ENCODE results near the gene TTLL1.
"Not testable (repeated sequence)": the region's sequence is repeated elsewhere in the genome, so short reads cannot be mapped to it uniquely, and the experiment has no call there.

TTLL1 gene

DNA sequence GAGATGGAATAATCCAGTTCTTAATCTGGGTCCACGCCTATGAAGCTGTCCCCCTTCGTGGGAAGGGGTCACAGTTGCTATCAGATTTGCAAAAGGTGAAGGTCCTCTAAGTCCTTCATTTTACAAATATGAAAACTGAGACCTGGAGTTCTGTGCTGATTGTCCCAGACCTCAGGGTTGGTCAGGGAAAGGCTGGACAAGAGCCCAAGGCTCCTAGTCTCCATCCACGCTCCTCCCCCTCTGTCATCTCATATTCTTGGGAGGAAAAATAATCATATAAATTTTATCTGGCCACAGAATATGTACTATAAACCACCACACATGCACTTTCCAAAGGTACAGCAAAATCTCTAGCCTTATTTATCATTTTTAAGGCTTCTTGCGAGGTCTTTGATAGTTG lies 79.7 kb downstream of the TTLL1 start:
- no peak for DNase-seq

DNA sequence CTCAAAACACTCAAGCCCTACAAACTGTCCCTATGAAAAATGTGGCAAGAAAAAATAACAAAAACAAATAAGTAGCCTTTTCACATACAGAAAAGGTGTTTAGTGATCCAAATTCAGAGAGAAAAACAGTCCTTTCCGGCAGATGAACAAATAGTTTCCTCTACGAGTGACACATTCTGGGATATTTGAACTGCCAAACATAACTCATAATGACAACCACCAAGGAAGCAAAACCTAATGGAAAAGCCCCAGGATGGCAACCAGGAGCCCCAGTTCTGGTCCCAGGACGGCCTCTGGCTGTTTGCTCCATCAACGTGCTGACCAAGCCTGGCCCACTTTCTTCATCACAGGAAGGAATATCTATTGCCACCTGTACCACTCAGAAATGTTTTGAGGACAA lies 80.3 kb downstream of the TTLL1 start:
- DNase-seq: no peak

DNA sequence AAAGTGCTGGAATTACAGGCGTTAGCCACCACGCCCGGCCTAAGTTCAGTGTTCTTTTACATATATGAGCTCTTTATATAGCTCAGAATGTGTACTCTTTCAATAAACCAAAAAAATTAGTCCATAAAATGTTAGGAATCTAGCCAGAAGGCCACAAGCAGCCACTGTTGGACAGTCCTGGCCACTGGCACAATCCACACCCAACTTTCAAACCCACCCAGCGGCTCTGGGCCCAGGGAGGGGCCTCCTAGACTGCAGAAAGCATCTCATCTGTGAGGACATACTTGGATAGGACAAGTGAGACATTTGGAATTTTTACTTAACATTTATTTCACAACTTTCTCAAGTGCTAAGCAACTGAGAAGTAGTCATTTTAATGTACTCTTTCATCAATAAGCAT lies 80.7 kb downstream of the TTLL1 start:
- no peak for DNase-seq

DNA sequence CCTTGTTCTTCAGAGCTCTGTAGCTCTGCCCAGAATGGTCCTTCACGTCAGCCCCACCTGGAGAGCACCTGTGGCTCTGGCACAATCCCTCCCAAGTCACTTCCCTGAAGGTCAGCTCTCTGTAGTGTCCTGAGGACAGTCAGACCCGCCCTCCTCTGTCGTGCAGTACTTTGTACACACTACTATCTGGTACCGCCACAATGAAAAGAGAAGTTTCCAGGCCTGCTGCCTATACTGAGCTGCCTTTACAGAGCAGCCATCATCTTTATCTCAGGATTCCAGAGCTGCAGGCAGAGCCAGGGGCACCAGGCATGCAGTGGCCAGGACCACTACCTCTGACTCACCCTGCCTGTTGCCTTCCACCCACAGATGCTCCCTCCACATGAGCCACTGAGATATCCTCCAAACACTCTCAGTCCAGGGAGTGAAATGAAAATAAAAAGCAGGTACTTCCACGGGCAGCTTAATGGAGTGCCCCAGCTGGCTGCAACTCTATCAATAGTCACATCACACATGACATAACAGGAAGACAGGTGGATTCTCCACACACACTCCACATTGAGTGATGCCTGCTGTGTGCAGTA lies 81.6 kb downstream of the TTLL1 start:
- no peak for DNase-seq

DNA sequence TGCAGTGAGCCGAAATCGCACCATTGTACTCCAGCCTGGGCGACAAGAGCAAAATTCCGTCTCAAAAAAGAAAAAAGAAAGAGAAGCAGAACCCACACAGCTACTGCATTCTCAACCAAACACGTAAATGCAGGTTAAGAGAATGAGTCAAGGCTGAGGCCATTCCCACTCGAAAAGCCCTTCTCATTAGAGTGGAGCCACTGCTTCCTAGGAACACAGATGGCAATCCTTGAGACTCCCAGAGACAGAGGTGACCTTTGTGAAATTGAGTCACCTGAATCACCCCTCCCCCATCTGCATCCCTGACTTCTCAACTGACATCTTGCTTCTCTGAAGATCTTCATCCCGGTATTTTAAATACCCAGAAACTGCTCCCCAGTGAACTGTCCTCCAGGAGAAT lies 82.4 kb downstream of the TTLL1 start:
- DNase-seq: no peak

DNA sequence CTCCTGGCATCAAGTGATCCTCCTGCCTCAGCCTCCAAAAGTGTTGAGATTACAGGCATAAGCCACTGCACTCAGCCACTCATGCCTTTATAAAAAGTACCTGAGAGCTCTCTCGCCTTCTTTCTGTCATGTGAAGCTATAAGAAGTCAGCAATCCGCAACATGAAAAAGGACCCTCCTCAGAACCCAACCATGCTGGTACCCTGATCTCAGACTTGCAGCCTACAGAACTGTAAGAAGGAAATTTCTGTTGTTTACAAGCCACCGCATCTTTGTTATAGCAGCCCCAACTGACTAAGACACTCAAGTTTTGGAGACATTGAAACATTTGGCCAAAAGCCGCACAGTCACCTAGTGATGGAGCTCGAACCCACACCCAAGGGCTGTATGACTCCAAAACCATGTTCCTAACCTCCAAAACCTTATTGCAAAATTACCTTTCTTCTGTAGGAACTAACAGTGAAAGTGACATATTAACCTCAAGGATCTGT lies 83.1 kb downstream of the TTLL1 start:
- DNase-seq: no peak

DNA sequence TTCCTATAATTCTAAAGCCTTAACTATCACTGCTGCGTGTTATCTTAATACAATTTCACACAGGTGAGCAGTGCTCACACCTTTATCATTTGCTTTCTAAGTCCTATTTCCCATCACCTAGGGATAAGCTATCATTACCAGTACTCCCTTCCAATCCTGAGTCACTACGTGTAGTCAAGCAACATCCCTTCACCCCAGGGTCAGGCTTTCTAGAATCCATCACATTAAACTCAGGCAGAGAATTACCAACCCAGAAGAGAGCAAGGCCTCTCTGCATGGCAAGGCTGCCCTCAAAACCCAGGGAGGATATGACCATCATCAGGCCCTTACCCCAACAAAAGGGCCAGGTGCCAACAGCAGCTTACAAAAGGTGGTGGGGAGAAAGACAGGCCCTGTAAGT lies 84.1 kb downstream of the TTLL1 start:
- no peak for DNase-seq

DNA sequence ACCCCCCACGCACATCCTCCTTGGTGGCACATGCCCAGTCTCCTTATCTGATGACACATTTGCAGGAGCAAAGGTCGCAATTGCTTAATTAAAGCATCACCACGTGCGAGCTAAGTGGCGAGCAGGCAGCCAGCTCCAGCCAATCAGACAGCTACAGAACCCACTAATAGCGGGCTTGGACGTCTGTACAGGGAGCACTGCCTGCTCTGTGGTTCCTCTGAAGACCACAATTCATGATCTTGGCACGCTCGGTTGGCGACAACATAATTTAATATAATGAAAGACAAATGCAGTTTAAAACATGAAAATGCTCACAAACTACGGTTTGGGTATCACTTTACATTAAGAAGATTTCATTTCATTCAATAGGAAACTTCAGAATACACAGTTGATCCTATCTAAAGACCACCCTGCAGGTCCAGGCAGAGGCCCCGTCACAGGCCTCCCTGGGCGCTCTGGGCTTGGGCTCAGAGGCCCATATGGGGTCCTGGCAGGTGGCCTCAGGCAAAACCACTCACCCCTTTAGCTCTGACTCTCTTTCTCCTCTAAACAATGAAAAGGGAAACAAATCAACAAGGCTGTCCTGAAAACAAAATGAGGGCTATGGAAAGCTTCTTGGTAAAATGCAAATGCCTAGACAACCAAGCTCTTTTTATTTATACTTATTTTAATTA lies 84.7 kb downstream of the TTLL1 start:
- DNase-seq: no peak

DNA sequence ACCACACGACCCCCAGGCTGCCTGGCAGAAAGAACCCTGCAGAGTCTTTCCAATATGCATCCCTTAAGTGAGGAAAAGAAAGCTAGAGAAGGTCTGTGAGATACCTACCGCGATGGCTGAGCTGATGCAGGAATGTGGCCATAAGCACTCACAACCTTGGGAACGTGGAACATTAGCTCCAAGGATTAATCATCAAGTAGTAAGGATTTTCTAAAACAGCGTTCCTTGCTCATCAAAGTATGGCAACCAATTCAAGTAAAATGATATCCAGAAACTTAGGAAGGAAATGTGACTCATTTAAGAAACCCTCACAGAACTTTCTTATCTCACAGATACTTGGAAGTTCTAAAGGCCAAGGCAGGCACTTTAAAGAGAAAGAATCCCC lies 87.0 kb downstream of the TTLL1 start:
- DNase-seq: no peak

DNA sequence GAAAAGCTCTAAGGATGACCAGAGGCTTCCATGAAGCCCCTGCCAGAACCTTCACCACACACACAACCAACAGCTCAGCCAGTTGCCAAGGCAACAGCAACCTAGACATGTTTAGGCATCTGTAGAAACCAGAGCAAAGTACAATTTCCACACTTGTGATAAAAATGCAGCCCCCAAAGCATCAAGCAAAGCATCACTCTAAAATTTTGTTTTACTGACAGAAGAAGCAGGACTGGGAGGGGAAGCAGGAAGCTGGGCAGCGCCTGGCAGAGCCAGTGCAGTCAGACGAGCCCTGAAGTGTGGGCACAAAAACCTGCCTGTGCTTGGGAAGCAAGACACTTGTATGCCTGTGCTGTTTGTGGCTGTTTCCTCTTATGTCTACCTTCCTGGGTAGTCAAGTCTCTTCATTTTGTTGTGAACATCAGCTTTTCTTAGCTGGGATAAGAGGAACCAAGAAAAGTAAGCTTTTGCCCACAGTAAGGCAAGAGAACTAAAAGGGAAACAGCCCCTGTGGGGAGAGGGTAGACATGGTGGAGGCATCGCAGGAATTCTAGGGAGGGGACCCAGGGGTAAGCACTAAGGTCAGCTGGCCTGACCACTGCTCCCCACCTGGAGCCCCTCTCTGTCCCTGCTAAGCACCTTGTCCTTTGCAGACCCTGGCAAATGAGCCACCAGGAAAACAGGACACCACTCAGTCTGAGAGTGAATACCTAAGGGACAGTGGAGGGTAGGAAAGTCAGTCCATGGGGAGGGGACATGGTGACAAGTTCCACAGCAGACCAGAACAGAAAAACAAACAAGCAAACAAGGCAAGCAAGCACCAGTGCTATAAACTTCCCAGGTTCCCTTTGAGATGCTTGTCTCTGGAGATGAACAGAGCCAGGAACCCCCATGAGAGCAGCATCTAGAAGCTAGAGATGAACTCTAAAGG lies 87.7 kb downstream of the TTLL1 start:
- peak; percentile 34 for DNase-seq

DNA sequence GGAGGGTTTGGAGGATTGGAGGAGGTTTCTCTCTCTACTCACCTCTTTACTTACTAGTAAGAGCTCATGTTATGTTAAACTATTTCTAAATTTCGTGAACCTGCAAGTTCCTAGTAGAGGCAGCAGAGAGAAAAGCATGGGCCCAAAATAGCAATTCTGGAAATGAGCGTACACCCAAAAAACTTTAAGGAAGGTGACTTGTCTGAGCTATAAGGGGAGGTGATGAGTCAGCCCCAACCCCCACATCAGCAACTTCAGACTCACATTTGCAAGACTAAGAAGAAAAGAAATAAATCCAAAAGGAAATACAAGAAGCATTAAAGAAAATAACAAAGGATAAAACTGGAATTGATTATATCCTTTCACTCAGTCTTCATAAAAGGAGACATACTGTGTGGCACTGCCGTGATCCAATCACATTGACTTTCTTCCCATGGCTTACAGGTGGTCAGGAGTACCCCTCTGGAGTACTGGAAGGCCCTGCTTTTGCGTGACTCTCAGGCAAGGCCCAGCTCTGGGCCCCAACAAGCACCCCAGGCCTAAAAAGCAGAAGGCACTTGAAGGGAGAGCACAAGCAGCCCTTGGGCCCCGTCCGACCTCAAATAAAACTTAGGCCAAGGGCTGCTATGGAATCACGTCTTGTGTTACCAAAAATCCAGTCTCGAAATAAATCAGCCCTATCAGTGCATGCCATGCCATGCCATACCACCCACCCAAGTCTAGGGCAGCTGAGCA lies 88.6 kb downstream of the TTLL1 start:
- DNase-seq: no peak

DNA sequence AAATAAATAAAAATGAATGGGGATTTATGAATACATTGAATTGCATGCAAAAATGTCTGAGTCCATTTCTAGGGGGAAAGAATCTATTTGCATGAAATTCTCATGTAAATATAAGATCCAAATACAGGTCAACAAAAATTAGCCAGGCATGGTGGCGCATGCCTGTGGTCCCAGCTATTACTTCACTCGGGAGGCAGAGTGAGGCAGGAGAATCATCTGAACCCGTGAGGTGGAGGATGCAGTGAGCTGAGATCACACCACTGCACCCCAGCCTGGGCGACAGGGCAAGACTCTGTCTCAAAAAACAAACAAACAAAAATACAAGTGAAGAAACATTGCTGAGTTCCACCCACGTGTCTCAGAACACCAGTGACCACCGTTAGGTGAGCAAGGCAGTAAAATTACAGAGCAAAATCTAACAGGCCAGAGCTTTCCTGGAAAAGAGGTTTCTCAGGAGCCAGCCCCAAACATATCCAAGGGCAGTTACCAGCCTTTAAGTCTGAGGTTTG lies 91.6 kb downstream of the TTLL1 start:
- no peak for DNase-seq

DNA sequence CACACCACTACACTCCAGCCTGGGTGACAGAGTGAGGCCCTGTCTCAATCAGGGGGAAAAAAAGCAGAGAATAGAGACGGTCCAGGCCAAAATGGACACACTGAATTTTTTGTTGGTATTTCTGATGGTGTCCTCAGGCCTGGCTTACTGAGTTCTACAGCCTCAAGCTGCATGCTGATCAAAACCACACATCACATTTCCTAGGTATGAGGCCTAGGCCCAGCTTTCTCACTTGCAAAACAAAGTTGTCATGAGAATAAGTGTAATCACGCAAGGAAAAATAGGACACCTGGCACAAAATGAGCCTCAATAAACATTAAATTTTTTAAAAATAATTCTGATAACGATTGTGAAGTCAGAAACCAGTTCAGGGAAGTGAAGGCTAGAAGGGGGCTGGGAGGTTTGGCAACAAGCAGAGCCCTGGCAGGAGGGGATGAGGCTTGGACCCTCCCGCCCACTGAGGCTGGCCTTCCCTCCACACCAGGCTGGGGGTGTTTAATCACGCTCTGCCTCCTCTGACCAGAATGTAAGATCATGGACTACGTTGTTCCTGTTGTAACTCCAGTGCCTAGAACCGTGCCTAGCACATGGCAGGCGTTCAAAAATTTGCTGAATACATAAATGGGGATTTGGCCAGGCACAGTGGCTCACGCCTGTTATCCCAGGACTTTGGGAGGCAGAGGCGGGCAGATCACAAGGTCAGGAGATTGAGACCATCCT lies 92.4 kb downstream of the TTLL1 start:
- no peak for DNase-seq

DNA sequence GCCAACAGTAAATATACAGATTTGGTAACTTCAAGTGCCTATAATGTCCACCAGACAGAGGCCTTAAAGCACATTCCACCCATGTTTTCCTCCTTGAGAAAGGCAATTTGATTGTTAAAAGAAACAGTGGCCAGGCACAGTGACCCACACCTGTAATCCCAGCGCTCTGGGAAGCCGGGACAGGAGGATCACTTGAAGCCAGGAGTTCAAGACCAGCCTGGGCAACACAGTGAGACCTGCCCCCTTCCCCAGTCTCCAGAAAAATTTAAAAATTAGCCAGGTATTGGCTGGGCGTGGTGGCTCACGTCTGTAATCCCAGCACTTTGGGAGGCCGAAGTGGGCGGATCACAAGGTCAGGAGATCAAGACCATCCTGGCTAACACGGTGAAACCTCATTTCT lies 93.5 kb downstream of the TTLL1 start:
- DNase-seq: not testable (repeated sequence)

DNA sequence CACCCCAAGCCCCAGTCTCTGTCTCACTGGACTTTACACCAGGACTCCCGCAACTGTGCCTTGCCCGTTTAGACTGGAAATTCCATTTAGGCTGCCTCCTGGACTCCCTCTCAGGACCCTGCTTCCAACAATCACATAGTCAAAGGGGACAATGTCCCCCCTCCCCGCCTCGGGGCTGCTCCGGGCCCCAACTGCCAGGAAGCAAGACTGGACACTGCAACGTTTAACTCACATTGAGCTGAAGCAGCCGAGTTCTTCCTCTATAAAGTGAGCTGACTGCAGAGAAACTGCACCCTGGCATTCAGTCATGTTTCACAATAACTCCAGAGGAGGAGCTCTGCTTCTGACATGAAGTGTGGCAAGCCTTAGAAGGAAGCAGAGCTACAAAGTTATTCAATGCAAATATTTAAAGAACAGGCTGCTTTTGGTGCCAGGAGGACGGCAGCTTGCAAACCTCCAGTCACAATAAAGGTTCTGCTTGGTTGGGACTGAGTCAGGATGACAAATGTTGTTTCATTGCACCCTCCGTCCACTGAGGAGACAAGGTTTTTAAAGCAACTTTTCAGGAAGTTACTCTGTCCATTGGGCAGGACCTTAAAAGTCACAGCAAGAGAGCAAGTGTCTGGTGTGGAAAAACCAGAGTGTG lies 94.2 kb downstream of the TTLL1 start:
- no peak for DNase-seq

DNA sequence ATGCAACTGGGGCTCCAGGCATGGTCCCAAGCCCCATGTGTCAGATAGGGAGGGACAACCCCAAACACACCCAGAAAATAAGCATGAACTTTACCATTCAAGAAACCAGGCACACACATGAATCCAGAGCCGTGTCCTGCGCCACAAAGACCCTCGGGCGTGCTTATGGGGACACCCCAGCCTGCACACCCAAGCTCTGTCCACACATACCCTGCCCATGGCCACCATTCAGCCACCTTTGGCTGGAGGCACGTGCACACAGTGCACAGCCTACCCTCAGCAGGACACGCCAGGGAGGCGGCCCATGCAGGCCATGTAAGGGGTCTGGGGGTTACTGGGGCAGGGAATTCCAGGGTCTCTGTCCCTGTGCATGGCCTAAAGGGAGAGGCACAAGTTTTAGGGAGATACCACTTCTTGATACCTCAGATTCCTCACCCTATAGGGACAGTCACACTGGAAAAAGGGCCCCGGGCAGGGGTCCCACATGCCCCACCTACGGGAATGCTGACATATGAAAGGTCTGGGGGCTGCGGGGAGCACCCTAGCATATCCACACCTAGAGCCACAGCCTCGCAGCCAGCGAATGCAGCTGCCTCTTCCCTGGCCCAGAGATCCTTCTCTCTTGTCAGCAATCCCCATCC lies 94.8 kb downstream of the TTLL1 start:
- DNase-seq: no peak

DNA sequence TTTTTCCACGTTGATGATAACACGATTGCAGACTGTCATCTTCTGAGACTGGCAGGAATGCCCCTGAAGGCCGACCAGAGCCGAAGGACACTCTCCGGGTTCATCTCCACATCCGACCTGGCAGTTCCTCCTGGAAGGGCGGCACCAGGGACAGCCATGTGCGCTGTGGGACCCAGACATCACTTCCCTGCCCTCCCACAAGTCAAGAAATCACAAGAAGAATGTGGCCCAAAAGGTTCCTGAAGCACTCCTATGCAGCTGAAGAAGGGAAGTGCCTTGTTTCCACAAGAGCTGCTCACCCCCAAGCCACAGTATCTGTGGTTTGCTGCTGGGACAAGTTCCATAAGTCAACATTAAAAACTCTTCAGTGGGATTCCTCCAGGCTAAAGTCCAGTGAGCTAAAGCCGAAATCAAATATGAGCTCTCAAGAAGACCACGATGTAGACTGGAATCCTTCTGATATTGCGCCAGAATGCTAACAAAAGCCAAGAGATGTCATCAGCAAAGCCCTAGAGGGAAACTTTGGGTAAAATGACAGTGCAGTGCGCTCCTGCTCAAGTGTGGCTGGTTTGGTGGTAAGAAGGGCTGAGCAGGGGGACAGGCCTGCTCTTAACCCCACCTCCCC lies 95.4 kb downstream of the TTLL1 start:
- DNase-seq: no peak

DNA sequence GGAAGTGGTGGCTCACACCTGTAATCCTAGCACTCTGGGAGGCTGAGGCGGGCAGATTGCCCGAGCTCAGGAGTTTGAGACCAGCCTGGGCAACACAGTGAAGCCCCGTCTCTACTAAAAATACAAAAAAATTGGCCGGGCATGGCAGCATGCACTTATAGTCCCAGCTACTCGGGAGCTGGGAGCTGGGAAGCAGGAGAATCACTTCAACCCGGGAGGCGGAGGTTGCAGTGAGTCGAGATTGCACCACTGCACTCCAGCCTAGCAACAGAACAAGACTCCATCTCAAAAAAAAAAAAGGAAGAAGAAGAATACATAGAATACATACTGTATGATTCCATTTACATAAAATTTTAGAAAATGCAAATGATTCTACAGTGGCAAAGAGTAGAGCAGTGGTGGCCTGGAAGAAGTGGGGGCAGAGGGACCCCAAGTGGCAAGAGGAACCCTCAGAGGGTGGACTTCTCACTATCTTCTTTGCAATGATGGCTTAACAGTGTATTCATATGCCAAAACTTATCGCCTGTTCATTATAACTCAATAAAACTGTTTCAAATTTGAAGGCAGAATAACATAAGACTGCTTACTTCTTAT lies 96.2 kb downstream of the TTLL1 start:
- DNase-seq: no peak

DNA sequence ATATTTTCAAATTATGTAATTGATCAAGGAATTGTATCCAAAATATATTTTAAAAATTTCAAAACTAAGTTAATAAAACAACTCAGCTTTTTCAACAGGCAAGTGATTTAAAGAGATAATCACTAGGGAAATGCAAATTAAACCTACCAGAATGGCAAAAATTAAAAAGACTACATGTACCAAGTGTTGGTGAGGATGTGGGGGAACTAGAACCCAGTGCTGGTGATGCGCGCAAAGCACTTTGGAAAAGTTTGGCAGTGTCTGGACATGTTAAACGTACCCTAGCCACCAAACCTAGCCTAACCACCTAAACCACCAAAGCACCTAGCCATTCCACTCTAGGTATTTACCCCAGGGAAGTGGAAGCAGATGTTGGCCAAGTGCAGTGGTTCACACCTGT lies 97.1 kb downstream of the TTLL1 start:
- DNase-seq: no peak

DNA sequence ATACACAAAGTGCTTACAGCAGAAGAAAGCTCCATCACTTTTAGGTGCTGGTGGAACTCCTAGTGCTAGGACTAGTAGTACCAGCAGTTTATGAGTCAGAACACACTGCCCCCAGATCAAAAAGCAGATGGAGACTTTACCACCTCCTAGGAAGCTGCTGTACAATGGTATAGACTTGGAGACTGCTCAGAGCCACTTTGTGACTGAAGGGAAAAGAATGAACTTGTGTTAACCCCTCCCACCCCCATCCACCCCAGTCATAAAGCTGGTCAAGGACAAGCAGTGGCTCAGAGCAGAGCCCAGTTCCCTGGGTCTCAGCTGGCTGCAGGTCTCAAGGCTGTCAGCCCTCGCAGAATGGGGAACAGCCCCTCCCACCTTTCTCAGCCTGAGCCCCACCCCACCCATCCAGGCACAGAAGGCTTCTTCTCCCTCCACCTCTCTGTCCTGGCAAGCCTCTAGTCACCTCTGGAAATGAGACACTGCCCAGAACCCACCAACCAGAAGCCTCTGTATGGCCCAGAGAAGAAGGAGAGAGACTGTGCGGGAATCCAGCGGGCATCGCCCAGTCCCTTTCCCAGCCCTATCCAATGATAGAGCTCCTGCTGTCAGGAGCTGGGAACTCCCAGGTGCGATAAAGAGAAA lies 98.1 kb downstream of the TTLL1 start:
- no peak for DNase-seq
